DND-41 (cell line): ENCODE measurements around the gene ASPA.

Experiments
- EZH2 ChIP-seq: IDR thresholded peaks from 3 replicates; pipeline ENCODE4 v1.6.1; 2012; ENCODE audit warnings: borderline replicate concordance, low read depth, mild to moderate bottlenecking, moderate library complexity, low read length, inconsistent platforms; ENCODE audit not compliant: severe bottlenecking
- TF ChIP-seq, protein P1 (sequence below): IDR thresholded peaks from 2 replicates; pipeline ENCODE4 v1.5.1; 2012; ENCODE audit warnings: borderline replicate concordance, low read length, moderate library complexity, mild to moderate bottlenecking; ENCODE audit not compliant: poor library complexity, severe bottlenecking; ENCODE audit errors: extremely low read depth

DNA sequence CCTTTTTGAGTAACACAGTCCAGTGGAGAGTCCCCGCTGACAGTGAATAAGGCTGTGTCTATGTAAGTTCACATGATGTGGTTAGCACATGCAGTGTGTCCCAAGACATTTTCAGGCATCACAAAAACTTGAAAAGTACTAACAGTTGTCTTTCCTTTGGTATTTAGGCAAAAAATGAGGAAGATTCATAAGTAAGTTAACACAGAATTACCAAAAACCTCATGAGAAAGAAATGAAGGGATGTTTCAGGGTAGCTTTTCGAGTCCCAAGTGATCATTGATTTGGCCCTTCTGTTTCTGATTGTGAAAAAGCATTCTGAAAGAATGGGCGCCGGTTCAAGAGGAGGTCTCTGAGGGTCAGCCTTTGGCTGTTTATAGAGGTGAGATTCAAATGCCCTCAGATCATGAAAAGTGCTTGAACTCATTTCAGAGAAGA is 529 bp upstream of the ASPA start:
- TF ChIP-seq, protein P1, sequence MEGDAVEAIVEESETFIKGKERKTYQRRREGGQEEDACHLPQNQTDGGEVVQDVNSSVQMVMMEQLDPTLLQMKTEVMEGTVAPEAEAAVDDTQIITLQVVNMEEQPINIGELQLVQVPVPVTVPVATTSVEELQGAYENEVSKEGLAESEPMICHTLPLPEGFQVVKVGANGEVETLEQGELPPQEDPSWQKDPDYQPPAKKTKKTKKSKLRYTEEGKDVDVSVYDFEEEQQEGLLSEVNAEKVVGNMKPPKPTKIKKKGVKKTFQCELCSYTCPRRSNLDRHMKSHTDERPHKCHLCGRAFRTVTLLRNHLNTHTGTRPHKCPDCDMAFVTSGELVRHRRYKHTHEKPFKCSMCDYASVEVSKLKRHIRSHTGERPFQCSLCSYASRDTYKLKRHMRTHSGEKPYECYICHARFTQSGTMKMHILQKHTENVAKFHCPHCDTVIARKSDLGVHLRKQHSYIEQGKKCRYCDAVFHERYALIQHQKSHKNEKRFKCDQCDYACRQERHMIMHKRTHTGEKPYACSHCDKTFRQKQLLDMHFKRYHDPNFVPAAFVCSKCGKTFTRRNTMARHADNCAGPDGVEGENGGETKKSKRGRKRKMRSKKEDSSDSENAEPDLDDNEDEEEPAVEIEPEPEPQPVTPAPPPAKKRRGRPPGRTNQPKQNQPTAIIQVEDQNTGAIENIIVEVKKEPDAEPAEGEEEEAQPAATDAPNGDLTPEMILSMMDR, result no peak
- no peak for TF ChIP-seq EZH2
